ENCODE data around the gene MAST4.

Gene MAST4

DNA sequence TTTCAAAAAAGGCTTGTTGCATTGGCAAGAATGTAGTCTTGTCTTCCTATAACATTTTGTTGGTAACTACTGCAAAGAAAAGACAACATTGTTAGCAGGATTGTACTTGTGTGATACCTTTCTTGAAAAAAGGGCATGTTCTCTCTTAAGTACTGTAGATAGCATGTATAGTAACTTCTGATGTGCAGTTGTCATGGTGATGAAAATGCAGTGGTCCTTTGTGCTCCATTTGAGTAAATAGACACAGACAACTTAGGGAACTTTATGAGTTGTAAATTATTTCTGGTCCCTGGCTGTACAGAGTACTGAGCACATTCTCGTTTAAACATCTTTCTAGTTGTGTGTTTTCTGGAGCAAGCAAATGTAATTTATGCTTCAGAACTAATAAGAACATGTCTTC is 497.1 kb downstream of the MAST4 start:
- TF ChIP-seq, protein P1, sequence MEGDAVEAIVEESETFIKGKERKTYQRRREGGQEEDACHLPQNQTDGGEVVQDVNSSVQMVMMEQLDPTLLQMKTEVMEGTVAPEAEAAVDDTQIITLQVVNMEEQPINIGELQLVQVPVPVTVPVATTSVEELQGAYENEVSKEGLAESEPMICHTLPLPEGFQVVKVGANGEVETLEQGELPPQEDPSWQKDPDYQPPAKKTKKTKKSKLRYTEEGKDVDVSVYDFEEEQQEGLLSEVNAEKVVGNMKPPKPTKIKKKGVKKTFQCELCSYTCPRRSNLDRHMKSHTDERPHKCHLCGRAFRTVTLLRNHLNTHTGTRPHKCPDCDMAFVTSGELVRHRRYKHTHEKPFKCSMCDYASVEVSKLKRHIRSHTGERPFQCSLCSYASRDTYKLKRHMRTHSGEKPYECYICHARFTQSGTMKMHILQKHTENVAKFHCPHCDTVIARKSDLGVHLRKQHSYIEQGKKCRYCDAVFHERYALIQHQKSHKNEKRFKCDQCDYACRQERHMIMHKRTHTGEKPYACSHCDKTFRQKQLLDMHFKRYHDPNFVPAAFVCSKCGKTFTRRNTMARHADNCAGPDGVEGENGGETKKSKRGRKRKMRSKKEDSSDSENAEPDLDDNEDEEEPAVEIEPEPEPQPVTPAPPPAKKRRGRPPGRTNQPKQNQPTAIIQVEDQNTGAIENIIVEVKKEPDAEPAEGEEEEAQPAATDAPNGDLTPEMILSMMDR (IDR thresholded peaks at IDR 0.05; ENCODE audit: insufficient read depth, low read depth, low read length, missing control alignments): no peak
- DNase-seq (ENCODE audit: low read depth): no peak

DNA sequence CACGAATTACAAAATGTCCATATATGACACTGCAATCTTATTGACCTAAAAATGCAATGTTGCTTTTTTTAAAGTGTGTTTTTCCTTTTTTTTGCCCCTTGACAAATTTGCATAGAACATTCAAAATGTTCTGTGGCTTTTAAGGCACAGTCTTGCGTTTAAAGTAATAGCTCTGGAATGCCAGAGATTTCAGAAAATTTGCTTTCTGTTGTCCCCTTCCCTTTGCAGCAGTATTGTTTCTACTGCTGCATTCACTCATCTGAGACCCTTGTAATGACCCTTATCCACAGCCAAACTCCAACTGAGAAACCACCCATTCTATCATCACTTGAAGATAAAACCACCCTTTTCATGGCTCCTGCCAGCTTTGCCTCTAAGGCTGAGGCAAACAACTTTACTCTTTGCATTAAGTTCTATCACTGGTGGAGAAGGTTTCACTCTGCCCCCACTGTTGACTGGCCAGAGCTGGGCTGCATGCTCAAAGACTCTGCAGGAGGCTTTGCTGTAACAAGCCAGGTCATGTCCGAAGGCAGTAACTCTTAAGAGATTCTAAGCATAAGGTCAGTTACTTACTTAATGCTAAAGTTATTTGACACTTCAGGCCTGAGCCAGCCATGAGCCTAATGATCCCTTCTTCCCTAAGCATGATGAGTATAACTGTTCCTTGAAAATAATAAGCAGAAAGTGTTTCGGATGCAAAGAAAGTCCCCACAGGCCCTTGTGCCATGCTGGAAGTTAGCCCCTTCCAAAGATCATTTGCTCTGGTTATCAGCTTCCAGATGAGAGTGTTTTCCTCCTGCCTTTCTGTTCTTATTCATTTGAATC is 498.5 kb downstream of the MAST4 start:
- no peak overlapping the region for H3K4me3 ChIP-seq (ENCODE audit: low read length)
- peak; percentile 74 for DNase-seq (ENCODE audit: low read depth)
- TF ChIP-seq, protein P1 (IDR thresholded peaks at IDR 0.05; ENCODE audit: insufficient read depth, low read depth, low read length, missing control alignments): no peak

More for the DNA sequence above, 497.1 kb downstream of the MAST4 start:
- no peak overlapping the region for H3K4me3 ChIP-seq (ENCODE audit: low read length)

DNA sequence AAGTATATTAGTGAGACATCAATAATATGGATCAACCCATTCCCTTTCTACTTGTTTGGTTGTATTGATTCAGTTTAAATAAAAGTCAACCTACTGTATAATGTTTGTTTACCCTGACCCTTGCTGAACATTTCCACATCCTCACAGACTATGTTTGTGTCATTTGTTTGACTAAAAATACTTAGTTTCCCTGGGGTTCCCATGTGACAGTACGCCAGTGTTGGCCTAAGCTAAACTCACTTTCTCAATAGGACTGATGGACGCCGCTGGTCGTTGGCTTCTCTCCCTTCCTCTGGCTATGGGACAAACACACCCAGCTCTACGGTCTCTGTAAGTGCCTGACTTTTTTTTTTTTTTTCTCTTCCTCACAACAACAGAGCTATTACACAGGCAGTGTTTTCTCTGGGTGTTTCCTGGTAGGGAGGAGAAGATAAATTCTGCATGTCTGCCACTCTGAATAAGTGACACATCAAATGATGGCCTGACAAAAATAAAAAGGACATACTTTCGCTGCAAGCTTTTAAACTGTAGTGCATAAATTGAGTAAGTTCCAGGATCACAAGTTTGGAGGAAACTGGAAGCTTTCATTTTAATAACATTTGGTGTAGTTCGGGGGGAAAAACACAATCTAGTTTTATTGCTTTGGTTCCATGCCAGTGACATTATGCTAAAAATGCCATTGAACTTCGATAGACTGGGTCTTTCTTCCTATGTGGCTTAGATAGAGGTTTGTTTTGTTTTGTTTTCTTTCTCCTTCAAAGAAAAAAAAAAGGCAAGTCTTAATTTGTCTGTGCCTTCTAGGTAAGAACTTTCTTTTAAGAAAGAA is 499.4 kb downstream of the MAST4 start:
- no peak overlapping the region for H3K4me3 ChIP-seq (ENCODE audit: low read length)
- DNase-seq (ENCODE audit: low read depth): no peak
- TF ChIP-seq, protein P1 (IDR thresholded peaks at IDR 0.05; ENCODE audit: insufficient read depth, low read depth, low read length, missing control alignments): no peak

DNA sequence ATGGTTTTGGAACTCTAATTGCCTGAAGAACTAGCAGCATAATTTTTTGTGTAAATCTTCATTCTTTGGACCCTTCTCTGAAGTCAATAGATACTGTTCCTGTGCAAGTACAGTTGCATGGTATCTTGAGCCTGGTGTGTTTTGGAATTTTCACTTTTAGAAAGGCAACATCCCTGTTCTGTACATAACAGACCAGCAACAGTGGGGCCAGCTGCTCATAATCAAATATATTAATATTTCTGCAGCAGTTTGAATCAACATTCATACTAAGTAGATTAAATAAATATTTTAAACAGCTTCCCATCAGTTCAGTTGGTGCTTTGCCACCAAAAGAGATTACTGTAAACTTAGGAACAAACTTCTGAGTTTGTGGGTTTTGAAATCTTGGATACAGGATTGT is 502.5 kb downstream of the MAST4 start:
- TF ChIP-seq, protein P1 (IDR thresholded peaks at IDR 0.05; ENCODE audit: insufficient read depth, low read depth, low read length, missing control alignments): no peak
- no peak for DNase-seq (ENCODE audit: low read depth)
- no peak overlapping the region for H3K4me3 ChIP-seq (ENCODE audit: low read length)

DNA sequence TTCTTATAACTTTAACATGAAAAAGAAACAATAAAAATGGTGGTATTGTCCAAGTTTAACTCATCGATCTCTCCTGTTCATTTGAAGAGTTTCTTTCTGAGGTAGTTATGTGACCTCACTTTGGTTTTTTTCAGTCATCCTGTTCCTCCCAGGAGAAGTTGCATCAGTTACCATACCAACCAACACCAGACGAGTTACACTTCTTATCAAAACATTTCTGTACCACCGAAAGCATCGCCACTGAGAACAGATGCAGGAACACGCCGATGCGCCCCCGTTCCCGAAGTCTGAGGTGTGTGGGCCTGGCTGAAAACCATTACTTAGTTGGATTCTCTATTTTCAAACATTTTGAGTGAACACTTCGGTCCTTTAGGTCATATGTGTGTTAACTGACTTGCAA is 504.1 kb downstream of the MAST4 start:
- H3K4me3 ChIP-seq (ENCODE audit: low read length): no peak overlapping the region
- TF ChIP-seq, protein P1 (IDR thresholded peaks at IDR 0.05; ENCODE audit: insufficient read depth, low read depth, low read length, missing control alignments): no peak
- no peak for DNase-seq (ENCODE audit: low read depth)

DNA sequence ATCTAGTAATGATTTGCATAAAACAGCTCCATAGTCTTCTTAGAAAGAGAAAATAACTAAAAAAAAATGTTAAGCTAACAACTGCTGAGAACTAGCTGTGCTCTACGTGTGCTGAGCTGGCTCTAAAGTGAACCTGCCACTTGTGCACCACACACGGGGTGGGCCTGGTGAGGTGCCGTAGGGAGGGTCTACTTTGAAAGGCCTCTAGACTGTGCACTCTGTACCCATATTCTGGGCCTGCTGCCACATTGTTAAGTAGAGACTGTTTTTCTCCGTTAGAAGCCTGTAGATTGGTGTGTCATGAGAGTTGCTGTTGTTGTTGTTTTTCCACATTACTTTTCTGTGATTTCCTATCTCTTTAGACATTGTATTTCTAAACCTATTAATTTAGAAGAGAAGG is 506.5 kb downstream of the MAST4 start:
- DNase-seq (ENCODE audit: low read depth): no peak
- H3K4me3 ChIP-seq (ENCODE audit: low read length): no peak overlapping the region
- TF ChIP-seq, protein P1 (IDR thresholded peaks at IDR 0.05; ENCODE audit: insufficient read depth, low read depth, low read length, missing control alignments): no peak

Data from epithelial cell of esophagus (primary cell).